Measurements from ENCODE around the gene LRMDA.

Gene LRMDA

GRCh38 chr10:76356557-76356956 lies 925.1 kb downstream of the LRMDA start:
- Histone ChIP-seq H4K8ac (ENCODE audit: low read depth, low read length) (no peak overlapping the region), H3K27me3 (ENCODE audit: insufficient read depth, low read length, poor library complexity) (no peaks in the 10 kb centered on the region), H2BK120ac (ENCODE audit: low read depth, low read length) (no peak overlapping the region), H3K27ac (ENCODE audit: low read depth, low read length) (no peak overlapping the region), H3K4me2 (ENCODE audit: low read length) (no peak overlapping the region), H3K4ac (ENCODE audit: low read depth, low read length) (no peak overlapping the region), H2BK15ac (replicated peaks; ENCODE audit: low read depth) (no peak overlapping the region), H3K79me1 (ENCODE audit: low read length) (no peaks in the 10 kb centered on the region), H2AK5ac (ENCODE audit: low read length) (no peak overlapping the region), H3K36me3 (ENCODE audit: control insufficient read depth, insufficient read depth, low read length) (no peaks in the 10 kb centered on the region), H3K79me2 (ENCODE audit: control insufficient read depth, insufficient read depth, low read length) (no peaks in the 10 kb centered on the region), H3K56ac (ENCODE audit: low read length) (no peak overlapping the region), H3K18ac (ENCODE audit: low read length) (no peak overlapping the region), H2BK5ac (ENCODE audit: low read length) (no peak overlapping the region), H3K4me3 (ENCODE audit: low read length) (no peak overlapping the region), H4K5ac (ENCODE audit: low read length) (no peak overlapping the region), H3K23ac (ENCODE audit: low read length) (no peak overlapping the region), H3K9ac (ENCODE audit: low read length) (no peak overlapping the region), H3K4me1 (ENCODE audit: control insufficient read depth, low read depth, low read length) (no peaks in the 10 kb centered on the region)
- DNase-seq: no peak
- WGBS (ENCODE audit: extremely low coverage, insufficient coverage, low lambda C conversion rate): no CpG with 5 or more reads among the region's 4 CpGs

DNA sequence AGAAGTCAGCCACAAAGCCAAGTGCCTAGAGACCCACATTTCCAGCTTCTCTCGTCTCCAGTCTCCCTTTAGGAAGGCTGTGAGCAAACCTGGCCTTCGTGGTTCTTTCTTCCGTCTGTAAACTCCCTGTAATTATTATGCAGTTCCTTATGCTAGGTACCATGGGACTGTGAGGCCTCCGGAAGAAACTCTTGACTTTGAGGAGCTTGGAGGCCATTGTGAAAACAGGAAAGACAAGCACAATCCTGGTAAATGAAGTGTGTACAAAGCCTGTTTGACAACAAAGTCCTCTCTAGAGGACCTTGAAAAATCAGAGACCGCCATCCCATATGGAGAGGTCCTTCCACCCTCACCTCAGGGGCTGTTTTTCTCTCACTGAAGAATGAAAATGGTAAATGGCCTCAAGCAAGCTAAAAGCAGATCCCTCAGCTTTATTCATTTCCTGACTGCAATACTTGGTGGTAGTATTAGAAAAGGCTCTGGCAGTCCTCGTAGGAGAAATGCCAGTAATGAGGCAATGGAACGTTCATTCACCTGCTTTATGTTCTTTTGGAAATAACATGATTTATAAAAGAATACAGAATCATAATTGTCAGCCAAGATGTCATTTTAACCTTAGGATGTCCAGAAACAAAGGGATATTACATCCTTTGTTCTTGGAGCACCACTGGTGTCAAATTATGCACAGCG lies 926.4 kb downstream of the LRMDA start:
- no peak overlapping the region for H3K4ac ChIP-seq (ENCODE audit: low read depth, low read length)
- no peak overlapping the region for H2BK15ac ChIP-seq (replicated peaks; ENCODE audit: low read depth)
- DNase-seq: no peak
- H2BK5ac ChIP-seq (ENCODE audit: low read length): no peak overlapping the region
- H2AK5ac ChIP-seq (ENCODE audit: low read length): no peak overlapping the region
- H3K4me3 ChIP-seq (ENCODE audit: low read length): no peak overlapping the region
- no peak overlapping the region for H3K9ac ChIP-seq (ENCODE audit: low read length)
- H3K4me1 ChIP-seq (ENCODE audit: control insufficient read depth, low read depth, low read length): no peaks in the 10 kb centered on the region
- H3K27me3 ChIP-seq (ENCODE audit: insufficient read depth, low read length, poor library complexity): no peaks in the 10 kb centered on the region
- no peak overlapping the region for H4K5ac ChIP-seq (ENCODE audit: low read length)
- no peaks in the 10 kb centered on the region for H3K79me1 ChIP-seq (ENCODE audit: low read length)
- no peak overlapping the region for H3K4me2 ChIP-seq (ENCODE audit: low read length)
- no peak overlapping the region for H2BK120ac ChIP-seq (ENCODE audit: low read depth, low read length)
- H3K79me2 ChIP-seq (ENCODE audit: control insufficient read depth, insufficient read depth, low read length): no peaks in the 10 kb centered on the region
- H3K56ac ChIP-seq (ENCODE audit: low read length): no peak overlapping the region
- WGBS (ENCODE audit: extremely low coverage, insufficient coverage, low lambda C conversion rate): no CpG with 5 or more reads among the region's 8 CpGs
- no peak overlapping the region for H4K8ac ChIP-seq (ENCODE audit: low read depth, low read length)
- no peak overlapping the region for H3K18ac ChIP-seq (ENCODE audit: low read length)
- H3K36me3 ChIP-seq (ENCODE audit: control insufficient read depth, insufficient read depth, low read length): no peaks in the 10 kb centered on the region
- no peak overlapping the region for H3K27ac ChIP-seq (ENCODE audit: low read depth, low read length)
- no peak overlapping the region for H3K23ac ChIP-seq (ENCODE audit: low read length)

- H3K27me3 ChIP-seq (ENCODE audit: insufficient read depth, low read length, poor library complexity): no peaks in the 10 kb centered on the region
- no peak overlapping the region for H3K27ac ChIP-seq (ENCODE audit: low read depth, low read length)
- H3K56ac ChIP-seq (ENCODE audit: low read length): no peak overlapping the region
- H3K4me2 ChIP-seq (ENCODE audit: low read length): no peak overlapping the region
- no peaks in the 10 kb centered on the region for H3K4me1 ChIP-seq (ENCODE audit: control insufficient read depth, low read depth, low read length)
- no peak overlapping the region for H4K5ac ChIP-seq (ENCODE audit: low read length)
- no peaks in the 10 kb centered on the region for H3K36me3 ChIP-seq (ENCODE audit: control insufficient read depth, insufficient read depth, low read length)
- H3K79me1 ChIP-seq (ENCODE audit: low read length): no peaks in the 10 kb centered on the region
- no CpG with 5 or more reads among the region's 5 CpGs for WGBS (ENCODE audit: extremely low coverage, insufficient coverage, low lambda C conversion rate)
- H3K18ac ChIP-seq (ENCODE audit: low read length): no peak overlapping the region
- H3K4me3 ChIP-seq (ENCODE audit: low read length): no peak overlapping the region
- H3K79me2 ChIP-seq (ENCODE audit: control insufficient read depth, insufficient read depth, low read length): no peaks in the 10 kb centered on the region
- H3K23ac ChIP-seq (ENCODE audit: low read length): no peak overlapping the region
- no peak for DNase-seq
- H3K4ac ChIP-seq (ENCODE audit: low read depth, low read length): no peak overlapping the region
- no peak overlapping the region for H3K9ac ChIP-seq (ENCODE audit: low read length)
- H2BK15ac ChIP-seq (replicated peaks; ENCODE audit: low read depth): no peak overlapping the region
- H2BK120ac ChIP-seq (ENCODE audit: low read depth, low read length): no peak overlapping the region
- no peak overlapping the region for H4K8ac ChIP-seq (ENCODE audit: low read depth, low read length)
- H2AK5ac ChIP-seq (ENCODE audit: low read length): no peak overlapping the region
- no peak overlapping the region for H2BK5ac ChIP-seq (ENCODE audit: low read length)
Measured at GRCh38 chr10:76358743-76359395, 927.4 kb downstream of the LRMDA start.

- Histone ChIP-seq H3K4ac (ENCODE audit: low read depth, low read length) (no peak overlapping the region), H2AK5ac (ENCODE audit: low read length) (no peak overlapping the region), H2BK15ac (replicated peaks; ENCODE audit: low read depth) (no peak overlapping the region), H3K79me1 (ENCODE audit: low read length) (no peaks in the 10 kb centered on the region), H3K27me3 (ENCODE audit: insufficient read depth, low read length, poor library complexity) (no peaks in the 10 kb centered on the region), H2BK5ac (ENCODE audit: low read length) (no peak overlapping the region), H3K27ac (ENCODE audit: low read depth, low read length) (no peak overlapping the region), H2BK120ac (ENCODE audit: low read depth, low read length) (no peak overlapping the region), H3K4me2 (ENCODE audit: low read length) (no peak overlapping the region), H4K5ac (ENCODE audit: low read length) (no peak overlapping the region), H3K4me1 (ENCODE audit: control insufficient read depth, low read depth, low read length) (no peaks in the 10 kb centered on the region), H3K36me3 (ENCODE audit: control insufficient read depth, insufficient read depth, low read length) (no peaks in the 10 kb centered on the region), H4K8ac (ENCODE audit: low read depth, low read length) (no peak overlapping the region), H3K18ac (ENCODE audit: low read length) (no peak overlapping the region), H3K79me2 (ENCODE audit: control insufficient read depth, insufficient read depth, low read length) (no peaks in the 10 kb centered on the region), H3K56ac (ENCODE audit: low read length) (no peak overlapping the region), H3K23ac (ENCODE audit: low read length) (no peak overlapping the region), H3K9ac (ENCODE audit: low read length) (no peak overlapping the region), H3K4me3 (ENCODE audit: low read length) (no peak overlapping the region)
- WGBS (ENCODE audit: extremely low coverage, insufficient coverage, low lambda C conversion rate): no CpG with 5 or more reads among the region's 1 CpG
- no peak for DNase-seq
Measured at GRCh38 chr10:76375761-76376160, 944.3 kb downstream of the LRMDA start.

- DNase-seq: no peak
- no peak overlapping the region for H2AK5ac ChIP-seq (ENCODE audit: low read length)
- H3K79me1 ChIP-seq (ENCODE audit: low read length): no peaks in the 10 kb centered on the region
- no peak overlapping the region for H2BK15ac ChIP-seq (replicated peaks; ENCODE audit: low read depth)
- no peak overlapping the region for H3K56ac ChIP-seq (ENCODE audit: low read length)
- H3K79me2 ChIP-seq (ENCODE audit: control insufficient read depth, insufficient read depth, low read length): no peaks in the 10 kb centered on the region
- H3K18ac ChIP-seq (ENCODE audit: low read length): no peak overlapping the region
- H3K4me2 ChIP-seq (ENCODE audit: low read length): no peak overlapping the region
- no peaks in the 10 kb centered on the region for H3K36me3 ChIP-seq (ENCODE audit: control insufficient read depth, insufficient read depth, low read length)
- no peak overlapping the region for H4K8ac ChIP-seq (ENCODE audit: low read depth, low read length)
- H3K27ac ChIP-seq (ENCODE audit: low read depth, low read length): no peak overlapping the region
- H4K5ac ChIP-seq (ENCODE audit: low read length): no peak overlapping the region
- no peak overlapping the region for H3K4ac ChIP-seq (ENCODE audit: low read depth, low read length)
- H3K4me3 ChIP-seq (ENCODE audit: low read length): no peak overlapping the region
- H2BK5ac ChIP-seq (ENCODE audit: low read length): no peak overlapping the region
- no peaks in the 10 kb centered on the region for H3K27me3 ChIP-seq (ENCODE audit: insufficient read depth, low read length, poor library complexity)
- no peak overlapping the region for H3K23ac ChIP-seq (ENCODE audit: low read length)
- no peak overlapping the region for H3K9ac ChIP-seq (ENCODE audit: low read length)
- no peaks in the 10 kb centered on the region for H3K4me1 ChIP-seq (ENCODE audit: control insufficient read depth, low read depth, low read length)
- no peak overlapping the region for H2BK120ac ChIP-seq (ENCODE audit: low read depth, low read length)
- no CpG with 5 or more reads among the region's 2 CpGs for WGBS (ENCODE audit: extremely low coverage, insufficient coverage, low lambda C conversion rate)
Measured at GRCh38 chr10:76382381-76382851, 951.0 kb downstream of the LRMDA start.
